SK-N-SH (cell line): ENCODE measurements around the gene RGS13. TPM values are rescaled to one million over a fixed set of nuclear protein-coding genes. Genes with fewer than 3 reads are reported as not detected.

ENCODE experiments used
- CTCF ChIA-PET: fragments of 300-600, 350-600 bp; formaldehyde crosslinking; extraction: SDS; loops from one replicate; lab custom pipeline; 2021; lab: Yijun Ruan, JAX
- POLR2A ChIA-PET: fragments of 350-600 bp; sonication (Branson Sonifier 250); formaldehyde crosslinking; extraction: SDS; loops from one replicate; lab custom pipeline; 2020; ENCODE audit warnings: antibody characterized with exemption, inconsistent platforms; lab: Yijun Ruan, JAX
- DNase-seq: peaks from one replicate; pipeline ENCODE4 v3.0.0; 2012
- H2AFZ ChIP-seq: fragments of 200-600 bp; sonication (generic); 2 replicates; pipeline ENCODE4 v1.8.1; 2016; ENCODE audit warnings: antibody characterized with exemption, mild to moderate bottlenecking, low read depth
- H3F3A ChIP-seq: fragments of 200-600 bp; sonication (generic); replicated peaks from 2 replicates; pipeline ENCODE3; 2016; ENCODE audit warnings: antibody characterized with exemption, mild to moderate bottlenecking; ENCODE audit not compliant: insufficient read depth
- H3K27ac ChIP-seq, 2 experiments: fragments of 200-500 bp in 1 of 2; fragments of 200-600 bp in 1 of 2; sonication (Bioruptor generic) in 1 of 2; sonication (generic), shearing (Covaris generic) in 1 of 2; 2 replicates each; pipeline versions ENCODE4 v1.5.1 to v1.6.1; 2014 to 2016; ENCODE audit warnings: low read depth in 2 of 2, inconsistent platforms in 1 of 2, low read length in 1 of 2, mild to moderate bottlenecking in 1 of 2, mixed read lengths in 1 of 2
- H3K27me3 ChIP-seq: fragments of 200-600 bp; sonication (generic), shearing (Covaris generic); 2 replicates; pipeline ENCODE4 v1.6.1; 2016; ENCODE audit warnings: mixed run types; ENCODE audit not compliant: insufficient read depth
- H3K36me3 ChIP-seq, 2 experiments: fragments of 200-500 bp in 1 of 2; fragments of 200-600 bp in 1 of 2; sonication (Bioruptor generic) in 1 of 2; sonication (generic) in 1 of 2; replicated peaks in 1 of 2; 2 replicates each; pipeline versions ENCODE3 to v1.5.1; 2014 to 2016; ENCODE audit warnings: low read length in 1 of 2, mild to moderate bottlenecking in 1 of 2; ENCODE audit not compliant: insufficient read depth in 2 of 2, control insufficient read depth in 1 of 2
- H3K4me1 ChIP-seq, 2 experiments: fragments of 200-500 bp in 1 of 2; fragments of 200-600 bp in 1 of 2; sonication (Bioruptor generic) in 1 of 2; sonication (generic), shearing (Covaris generic) in 1 of 2; 2 replicates each; pipeline versions ENCODE4 v1.5.1 to v1.6.1; 2014 to 2016; ENCODE audit warnings: low read depth in 1 of 2, low read length in 1 of 2, mixed run types in 1 of 2; ENCODE audit not compliant: insufficient read depth in 2 of 2, control insufficient read depth in 1 of 2
- H3K4me2 ChIP-seq: fragments of 200-600 bp; sonication (generic), shearing (Covaris generic); 2 replicates; pipeline ENCODE4 v1.6.1; 2017; ENCODE audit warnings: mixed run types
- H3K4me3 ChIP-seq, 2 experiments: fragments of 200-500 bp in 1 of 2; fragments of 200-600 bp in 1 of 2; sonication (Bioruptor generic) in 1 of 2; sonication (generic), shearing (Covaris generic) in 1 of 2; 2 replicates each; pipeline versions ENCODE4 v1.5.1 to v1.8.1; 2014 to 2016; ENCODE audit warnings: low read depth in 2 of 2, inconsistent platforms in 1 of 2, low read length in 1 of 2, mild to moderate bottlenecking in 1 of 2, mixed read lengths in 1 of 2, moderate library complexity in 1 of 2
- H3K79me2 ChIP-seq: fragments of 200-600 bp; sonication (generic); 2 replicates; pipeline ENCODE4 v1.8.1; 2017; ENCODE audit warnings: mild to moderate bottlenecking; ENCODE audit not compliant: insufficient read depth
- H3K9ac ChIP-seq: fragments of 200-600 bp; sonication (generic); 2 replicates; pipeline ENCODE4 v1.6.1; 2017; ENCODE audit warnings: mixed run types
- H3K9me2 ChIP-seq: fragments of 200-600 bp; sonication (generic); 2 replicates; pipeline ENCODE4 v1.6.1; 2017; ENCODE audit warnings: mixed run types
- H3K9me3 ChIP-seq: fragments of 200-600 bp; sonication (generic); 2 replicates; pipeline ENCODE4 v1.6.1; 2017; ENCODE audit warnings: mixed run types, mild to moderate bottlenecking, moderate library complexity
- H4K20me1 ChIP-seq: fragments of 200-600 bp; sonication (generic); 2 replicates; pipeline ENCODE4 v1.6.1; 2017; ENCODE audit warnings: mild to moderate bottlenecking, mixed run types; ENCODE audit not compliant: insufficient read depth
- EP300 ChIP-seq, 2 experiments: IDR thresholded peaks; 2 replicates each; pipeline versions ENCODE4 v1.4.0 to v1.6.1; 2012; ENCODE audit warnings: borderline replicate concordance in 1 of 2, low read depth in 1 of 2, low read length in 1 of 2
- EZH2phosphoT487 ChIP-seq: fragments of 200-600 bp; sonication (generic); IDR thresholded peaks from 2 replicates; pipeline ENCODE4 v1.6.1; 2017; ENCODE audit warnings: low read depth, mixed run types, mild to moderate bottlenecking, antibody characterized with exemption, moderate library complexity, borderline replicate concordance
- FOSL2 ChIP-seq: IDR thresholded peaks from 2 replicates; pipeline ENCODE4 v1.4.0; 2012; ENCODE audit warnings: low read depth, mild to moderate bottlenecking, moderate library complexity, borderline replicate concordance
- FOXJ3 ChIP-seq: sonication (generic); formaldehyde crosslinking; IDR thresholded peaks from 2 replicates; pipeline ENCODE4 v1.5.1; 2020; ENCODE audit warnings: mild to moderate bottlenecking, missing genetic modification reagents
- FOXM1 ChIP-seq: IDR thresholded peaks from 2 replicates; pipeline ENCODE4 v1.4.0; 2012; ENCODE audit warnings: low read depth, mild to moderate bottlenecking
- GABPA ChIP-seq: IDR thresholded peaks from 2 replicates; pipeline ENCODE4 v1.4.0; 2012; ENCODE audit warnings: low read depth, mild to moderate bottlenecking
- GATA2 ChIP-seq: sonication (generic); formaldehyde crosslinking; IDR thresholded peaks from 2 replicates; pipeline ENCODE4 v1.5.0; 2020; ENCODE audit warnings: mild to moderate bottlenecking, missing genetic modification reagents
- MXI1 ChIP-seq: IDR thresholded peaks from 2 replicates; pipeline ENCODE4 v1.6.1; 2012; ENCODE audit warnings: mild to moderate bottlenecking, low read depth, low read length, improper control_type of control experiment
- NFIC ChIP-seq: IDR thresholded peaks from 2 replicates; pipeline ENCODE4 v1.4.0; 2012; ENCODE audit warnings: borderline replicate concordance
- POLR2AphosphoS5 ChIP-seq: IDR thresholded peaks from 2 replicates; pipeline ENCODE4 v1.6.1; 2012; ENCODE audit warnings: low read depth, low read length
- RCOR1 ChIP-seq: fragments of 150-350 bp; IDR thresholded peaks from 2 replicates; pipeline ENCODE4 v1.6.1; 2017; ENCODE audit warnings: antibody characterized with exemption, low read length
- RXRA ChIP-seq: IDR thresholded peaks from 2 replicates; pipeline ENCODE4 v1.4.0; 2012; ENCODE audit warnings: low read depth, mild to moderate bottlenecking, borderline replicate concordance
- SMC3 ChIP-seq: IDR thresholded peaks from 2 replicates; pipeline ENCODE4 v1.6.1; 2012; ENCODE audit warnings: low read depth, low read length, improper control_type of control experiment
- USF1 ChIP-seq: IDR thresholded peaks from 2 replicates; pipeline ENCODE4 v1.4.0; 2012; ENCODE audit warnings: low read depth, borderline replicate concordance
- USF2 ChIP-seq: fragments of 150-350 bp; IDR thresholded peaks from 2 replicates; pipeline ENCODE4 v1.6.1; 2017; ENCODE audit warnings: antibody characterized with exemption, low read length, low read depth, borderline replicate concordance
- ZBTB33 ChIP-seq: IDR thresholded peaks from 2 replicates; pipeline ENCODE4 v1.4.0; 2012; ENCODE audit warnings: low read depth, borderline replicate concordance
- WGBS: methylation state at CpG from one replicate; pipeline ENCODE4 v1.1.6; 2017; ENCODE audit warnings: low lambda C conversion rate; 5-methylcytosine and 5-hydroxymethylcytosine counted together
- polyA plus RNA-seq, 3 experiments: library from polyadenylated mRNA; depleted of rRNA; stranded (reverse); fragments of >200 nt; gene quantifications; 2 replicates each; pipeline ENCODE4 v1.2.3, GENCODE V29; 2012

Gene RGS13
- polyA plus RNA-seq, 1 of the 3 experiments (the other 2 are of a cell fraction), result not detected

- Histone ChIP-seq H3F3A (peaks cover 11% of the 10 kb centered on the region), H3K4me3 (no peak overlapping the region), H3K79me2 (no peaks in the 10 kb centered on the region), H3K9me3 (no peaks in the 10 kb centered on the region), H3K9me2 (no peaks in the 10 kb centered on the region), H3K27me3 (no peaks in the 10 kb centered on the region), H3K4me2 (no peak overlapping the region), H2AFZ (no peak overlapping the region), H3K36me3 (no peaks in the 10 kb centered on the region), H3K9ac (no peak overlapping the region), H3K4me1 (peaks cover 0 to 3% of the 10 kb centered on the region in 2 experiments; a peak in 3 of 4 replicates), H4K20me1 (no peaks in the 10 kb centered on the region), H3K27ac (no peak overlapping the region)
- ChIA-PET CTCF (no interaction called here), POLR2A (no interaction called here)
- no peak for DNase-seq
- no peak for TF ChIP-seq FOSL2
- TF ChIP-seq SMC3, result no peak
- TF ChIP-seq FOXJ3 (CRISPR knock-in tag), result no peak
- TF ChIP-seq FOXM1, result no peak
- no peak for TF ChIP-seq GABPA
- TF ChIP-seq RCOR1, result no peak
- no peak for TF ChIP-seq EZH2phosphoT487
- no peak for TF ChIP-seq GATA2
- TF ChIP-seq MXI1, result no peak
- TF ChIP-seq EP300 (IDR thresholded peaks at IDR 0.05; ENCODE audit: borderline replicate concordance in 1 of 2, low read depth in 1 of 2, low read length in 1 of 2), result no peak
- no peak for TF ChIP-seq USF1
- TF ChIP-seq NFIC, result no peak
- TF ChIP-seq POLR2AphosphoS5, result no peak
- no peak for TF ChIP-seq USF2
- TF ChIP-seq ZBTB33, result no peak
- TF ChIP-seq RXRA, result no peak
- WGBS, result 92% methylated on average over 1 of the region's 1 CpG
These were observed 16.2 kb downstream of the RGS13 start for GRCh38 chr1:192652159-192652558.
